ENCODE results near the gene CCDC7.
"Not testable (repeated sequence)": the region's sequence is repeated elsewhere in the genome, so short reads cannot be mapped to it uniquely, and the experiment has no call there.

The CCDC7 gene

DNA sequence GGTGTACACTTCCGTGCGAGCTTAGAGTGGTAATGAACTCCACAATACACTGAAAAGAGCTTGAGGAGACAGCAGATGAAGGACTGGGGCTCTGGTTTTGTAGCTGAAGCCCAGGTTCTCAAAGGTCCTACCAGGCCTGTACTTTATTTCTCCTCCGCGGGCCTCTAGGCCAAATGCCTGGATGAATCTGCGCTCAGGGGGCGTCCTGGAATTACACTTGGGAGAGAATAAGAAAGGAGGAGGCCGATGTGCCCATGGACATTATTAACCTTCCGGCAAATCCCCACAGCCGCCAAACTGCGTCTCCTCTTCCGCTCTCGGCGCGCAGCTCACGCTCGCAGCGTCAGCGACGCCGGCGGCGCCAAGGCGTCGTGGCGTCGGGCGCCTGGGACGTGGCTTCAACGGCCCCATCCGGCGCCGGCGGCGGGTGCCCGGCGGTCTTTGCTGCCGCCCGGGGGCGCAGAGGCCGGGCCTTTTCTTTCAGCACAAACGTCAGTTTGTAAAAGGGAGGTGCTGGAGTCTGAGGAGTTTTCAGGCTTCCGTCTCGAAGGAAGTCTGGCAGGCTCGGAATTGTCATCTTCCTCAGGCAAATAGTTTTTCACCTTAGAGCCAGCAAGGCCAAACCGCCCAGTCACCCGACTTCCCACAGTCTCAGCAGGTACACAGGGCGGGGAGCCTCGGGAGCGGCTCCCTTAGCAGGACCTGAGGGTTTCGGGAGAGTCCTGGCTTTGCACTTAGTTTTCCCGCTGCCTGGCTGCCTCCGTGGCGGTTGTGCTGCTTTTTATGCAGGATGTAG, at the start of gene CCDC7:
TSS of gene CCDC7 (plus strand) at position 401 of the 796 bp plus-strand sequence. CDS start 5,503 bp downstream, outside the sequence.
- DNase-seq = peak; percentile 56

DNA sequence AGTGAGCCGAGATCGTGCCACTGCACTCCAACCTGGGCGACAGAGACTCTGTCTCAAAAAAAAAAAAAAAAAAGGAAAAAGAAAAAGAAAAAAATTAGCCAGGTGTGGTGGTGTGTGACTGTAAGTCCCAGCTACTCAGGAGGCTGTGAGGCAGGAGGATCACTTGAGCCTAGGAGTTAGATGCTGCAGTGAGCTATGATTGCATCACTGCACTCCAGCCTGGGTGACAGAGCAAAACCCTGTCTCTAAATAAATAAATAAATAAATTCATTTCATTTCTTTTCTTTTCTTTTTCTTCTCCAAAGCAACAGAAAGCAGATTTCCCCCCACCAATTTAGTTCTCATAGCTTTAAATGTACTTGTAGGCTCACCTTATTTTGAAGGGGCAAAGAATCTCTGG, 48.8 kb upstream of the CCDC7 start:
- DNase-seq = not testable (repeated sequence)

DNA sequence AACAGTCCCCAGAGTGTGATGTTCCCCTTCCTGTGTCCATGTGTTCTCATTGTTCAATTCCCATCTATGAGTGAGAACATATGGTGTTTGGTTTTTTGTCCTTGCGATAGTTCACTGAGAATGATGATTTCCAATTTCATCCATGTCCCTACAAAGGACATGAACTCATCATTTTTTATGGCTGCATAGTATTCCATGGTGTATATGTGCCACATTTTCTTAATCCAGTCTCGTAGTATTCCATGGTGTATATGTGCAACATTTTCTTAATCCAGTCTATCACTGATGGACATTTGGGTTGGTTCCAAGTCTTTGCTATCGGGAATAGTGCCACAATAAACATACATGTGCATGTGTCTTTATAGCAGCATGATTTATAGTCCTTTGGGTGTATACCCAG, 46.2 kb upstream of the CCDC7 start:
- not testable (repeated sequence) for DNase-seq

DNA sequence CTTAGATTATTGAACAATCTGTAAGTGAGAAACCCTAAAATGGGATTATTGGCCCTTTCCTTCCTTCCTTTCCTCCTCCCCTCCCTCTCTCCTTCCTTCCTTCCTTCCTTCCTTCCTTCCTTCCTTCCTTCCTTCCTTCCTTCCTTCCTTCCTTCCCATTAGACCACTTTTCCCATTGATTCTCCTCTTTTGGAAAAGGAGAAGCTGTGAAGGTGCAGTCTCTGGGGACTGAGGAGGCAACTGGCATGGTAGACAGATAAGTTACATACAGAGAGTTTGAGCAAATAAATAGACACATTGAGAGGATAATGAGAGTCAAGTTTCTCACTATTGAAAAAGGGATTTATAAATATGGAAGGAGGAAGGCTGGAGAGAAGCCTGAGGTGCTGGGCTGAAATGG, 45.0 kb upstream of the CCDC7 start:
- no peak for DNase-seq

DNA sequence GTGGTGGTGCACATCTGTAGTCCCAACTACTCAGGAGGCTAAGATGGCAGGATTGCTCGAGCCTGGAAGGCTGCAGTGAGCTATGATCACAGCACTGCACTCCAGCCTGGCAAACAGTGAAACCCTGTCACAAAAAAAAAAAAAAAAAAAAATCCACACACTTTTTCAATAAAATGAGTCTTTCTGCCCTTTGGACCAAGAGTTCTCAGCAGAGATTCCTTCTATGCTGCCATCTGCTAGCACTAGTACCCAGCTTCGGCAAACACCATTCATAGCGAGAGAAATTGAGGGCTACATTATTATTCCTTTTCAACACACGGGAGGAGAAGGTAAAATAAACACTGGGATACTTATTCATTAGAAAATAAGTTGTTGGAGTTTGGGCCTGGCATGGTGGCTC, 43.4 kb upstream of the CCDC7 start:
- DNase-seq = no peak

DNA sequence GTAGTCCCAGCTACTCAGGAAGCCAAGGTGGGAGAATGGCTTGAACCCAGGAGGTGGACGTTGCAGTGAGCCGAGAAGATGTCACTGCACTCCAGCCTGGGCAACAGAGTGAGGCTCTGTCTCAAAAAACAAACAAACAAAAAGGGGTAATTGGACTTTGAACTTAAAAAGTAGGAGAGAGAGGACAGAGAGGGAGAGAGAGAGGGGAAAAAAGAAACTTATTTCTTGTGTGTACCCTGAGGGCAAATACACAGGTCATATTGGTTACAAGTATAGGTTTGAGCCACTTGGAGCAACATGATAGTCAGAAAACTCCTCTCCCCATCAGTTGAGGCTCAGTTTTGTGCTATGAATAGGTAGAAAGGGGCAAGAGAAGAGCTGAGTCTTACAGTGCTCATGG, 42.8 kb upstream of the CCDC7 start:
- no peak for DNase-seq

DNA sequence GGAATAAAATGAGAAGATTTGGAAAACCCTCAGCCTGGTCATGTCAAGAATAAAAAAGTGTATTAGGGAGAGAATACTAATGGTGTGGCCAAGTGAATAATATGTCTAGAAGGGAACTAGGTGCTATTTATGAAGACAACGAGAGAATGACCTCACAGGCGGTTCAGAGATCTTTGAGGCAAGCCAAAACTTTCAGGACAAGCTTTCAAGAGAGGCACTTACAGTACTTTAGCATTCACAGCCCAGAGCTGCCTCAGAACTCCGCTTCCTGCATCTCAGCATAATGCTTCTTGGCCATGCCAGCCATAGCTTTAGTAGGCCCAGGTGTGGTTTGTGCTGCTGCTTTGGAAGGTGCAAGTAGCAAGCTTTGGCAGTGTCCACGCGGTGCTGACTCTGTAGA, 37.2 kb upstream of the CCDC7 start:
- DNase-seq = no peak

DNA sequence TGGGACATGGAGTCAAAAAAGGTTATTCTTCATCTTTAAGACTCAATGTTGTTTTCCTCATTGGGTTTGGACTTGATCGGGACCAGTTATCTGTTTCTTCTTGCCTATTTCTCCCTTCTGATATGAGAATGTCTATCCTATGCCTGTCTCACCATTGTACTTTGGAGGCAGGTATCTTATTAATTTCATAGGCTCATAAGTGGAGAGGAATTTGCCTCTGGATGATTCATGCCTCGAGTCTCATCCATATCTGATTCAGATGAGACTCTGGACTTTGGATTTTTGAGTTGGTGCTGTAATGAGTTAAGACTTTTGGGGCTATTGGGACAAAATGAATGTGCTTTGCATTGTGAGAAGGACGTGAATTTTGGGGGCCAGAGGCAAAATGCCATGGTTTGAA, 36.2 kb upstream of the CCDC7 start:
- DNase-seq = no peak

DNA sequence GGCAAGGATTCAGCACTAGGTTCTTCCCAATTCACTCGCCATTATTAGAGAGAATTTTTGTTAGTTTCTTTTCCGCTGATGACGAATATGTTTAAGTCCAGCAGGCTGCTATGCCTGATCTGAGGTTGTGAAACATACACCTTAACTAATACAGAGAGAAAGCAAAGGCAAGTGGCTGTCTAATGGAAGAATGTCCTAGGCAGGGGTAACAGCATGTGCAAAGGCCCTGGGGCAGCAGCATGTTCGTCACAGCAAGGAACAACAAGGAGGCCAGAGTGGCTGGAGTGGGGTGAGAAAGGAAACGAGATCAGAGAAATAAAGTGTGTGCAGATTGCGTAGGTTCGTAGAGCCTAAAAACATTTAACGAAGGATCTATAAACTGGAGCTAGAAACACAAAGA, 35.4 kb upstream of the CCDC7 start:
- DNase-seq = no peak

DNA sequence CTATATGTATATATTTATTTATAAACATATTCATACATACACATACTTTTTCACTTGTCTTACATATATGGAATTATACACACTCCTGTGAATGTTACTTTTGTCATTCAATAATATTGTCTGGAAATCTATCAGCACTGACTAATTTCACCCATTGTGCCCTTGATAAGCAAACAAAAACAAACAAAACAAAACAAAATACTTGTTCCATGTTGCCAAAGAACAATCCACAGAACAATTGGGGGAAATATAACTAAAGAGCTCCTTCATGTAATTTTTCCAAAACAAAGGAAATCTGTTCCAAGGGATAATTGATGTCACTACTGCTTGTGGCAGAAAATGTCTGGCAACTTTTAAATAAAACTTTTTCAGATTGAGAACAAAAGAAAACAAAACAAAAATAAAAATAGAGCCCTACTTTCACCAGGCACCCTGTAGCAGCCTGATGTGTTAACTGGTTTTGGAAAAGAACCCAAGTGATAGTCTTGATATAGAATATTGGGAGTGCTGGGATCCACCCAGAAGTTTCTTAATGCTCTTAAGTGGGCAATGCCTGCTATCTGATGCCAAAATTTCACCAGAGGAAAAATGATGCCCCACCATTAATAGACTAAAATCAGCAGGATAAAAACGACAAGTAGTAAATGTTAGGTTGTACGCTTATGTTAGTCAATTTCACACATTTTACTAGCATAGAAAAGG, 34.0 kb upstream of the CCDC7 start:
- no peak for DNase-seq

DNA sequence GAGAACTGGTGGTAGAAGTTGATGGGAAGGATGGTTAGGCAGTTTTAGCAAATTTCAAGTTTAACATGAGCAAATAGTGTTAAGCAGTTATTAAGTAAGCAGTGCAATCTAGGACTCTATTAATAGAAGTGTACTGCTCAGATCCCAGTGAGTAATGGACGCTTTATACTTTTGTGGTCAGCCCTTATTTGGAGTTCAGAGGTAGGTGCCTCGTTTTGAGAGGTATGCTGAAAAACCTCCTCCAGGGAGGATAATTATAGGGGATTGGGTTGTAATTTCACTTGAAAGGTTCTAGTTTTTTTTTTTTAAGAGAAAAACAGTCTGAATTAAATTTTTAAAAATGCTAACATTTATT, 33.5 kb upstream of the CCDC7 start:
- DNase-seq = no peak

DNA sequence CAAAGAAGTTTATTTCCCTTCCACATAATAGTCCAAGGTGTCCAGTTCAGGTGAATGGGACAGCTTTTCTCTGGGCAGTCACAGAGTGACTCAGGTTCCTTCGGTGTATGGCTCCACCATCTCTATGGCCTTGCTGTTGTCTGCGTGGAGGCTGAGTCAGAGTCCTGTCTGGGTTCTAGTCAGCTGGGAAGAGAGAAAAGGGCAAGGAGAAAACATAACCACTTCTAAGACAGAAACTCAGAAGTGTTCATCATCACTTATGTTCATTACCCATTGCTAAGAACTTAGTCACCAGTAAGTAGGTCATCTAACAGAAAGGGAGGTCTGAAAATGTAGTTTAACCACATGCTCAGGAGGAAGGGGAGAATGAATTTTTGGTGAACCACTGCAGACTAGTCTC, 32.4 kb upstream of the CCDC7 start:
- no peak for DNase-seq

DNA sequence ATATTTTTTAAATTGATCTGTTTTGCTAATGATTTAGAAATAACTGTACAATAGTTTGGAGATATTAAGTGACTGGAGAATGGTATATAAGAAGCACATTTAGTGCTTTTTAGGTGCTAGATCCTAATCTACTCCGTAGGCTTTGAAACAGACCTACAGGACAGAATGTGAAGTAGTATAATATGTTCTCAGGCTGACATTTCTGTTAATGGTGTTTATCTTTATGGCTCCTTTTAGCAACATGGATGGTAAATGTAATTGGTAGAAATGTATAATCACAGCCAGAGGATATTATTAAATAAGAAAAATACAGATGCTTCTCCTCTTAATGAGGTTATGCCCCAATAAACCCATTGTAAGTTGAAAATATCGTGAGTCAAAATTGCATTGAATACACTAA, 30.6 kb upstream of the CCDC7 start:
- no peak for DNase-seq

DNA sequence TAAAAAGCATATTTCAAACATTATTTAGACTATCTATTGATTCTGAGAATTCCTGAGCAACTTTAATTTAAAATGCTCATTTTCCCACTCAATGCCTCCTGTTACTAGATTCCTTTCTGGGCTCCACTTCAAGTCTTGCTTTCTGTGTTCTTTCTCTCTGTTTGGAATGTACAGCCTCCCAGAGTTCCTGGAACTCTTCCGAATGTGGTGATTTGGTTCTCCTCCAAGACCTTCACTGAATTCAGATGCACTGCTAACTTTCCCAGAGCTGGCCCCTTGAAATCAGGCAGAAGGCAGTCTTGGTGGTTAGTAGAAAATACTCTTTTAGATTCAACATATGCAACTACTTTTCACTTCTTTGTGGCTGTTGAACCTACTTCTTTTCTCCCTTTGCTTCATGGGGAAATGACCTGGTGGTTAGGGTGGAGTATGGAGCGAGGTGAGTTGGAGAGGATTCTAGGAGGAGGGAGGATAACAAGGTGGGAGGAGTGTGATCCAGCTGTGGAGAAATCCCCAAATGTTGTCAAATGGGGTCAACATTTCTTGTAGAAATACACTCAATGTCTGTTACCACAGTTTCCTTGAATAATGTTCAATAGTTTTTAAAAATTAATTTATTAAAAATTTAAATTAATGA, 27.9 kb upstream of the CCDC7 start:
- no peak for DNase-seq

DNA sequence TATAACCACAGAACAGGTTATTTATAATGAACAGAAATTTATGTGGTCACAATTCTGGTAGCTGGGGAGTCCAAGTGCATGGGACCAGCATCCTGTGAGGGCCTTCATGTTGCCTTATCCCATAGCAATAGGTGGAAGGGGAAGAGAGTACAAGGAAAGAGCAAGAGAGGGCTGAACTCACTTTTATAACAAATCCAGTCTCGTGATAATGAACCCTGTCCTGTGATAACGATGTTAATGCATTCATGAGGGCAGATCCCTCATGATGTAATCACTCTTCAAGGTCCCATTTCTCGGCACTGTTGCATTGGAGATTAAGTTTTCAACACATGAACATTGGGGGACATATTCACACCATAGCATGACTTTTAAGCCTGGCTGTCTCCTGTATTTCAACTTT, 27.4 kb upstream of the CCDC7 start:
- DNase-seq = no peak

DNA sequence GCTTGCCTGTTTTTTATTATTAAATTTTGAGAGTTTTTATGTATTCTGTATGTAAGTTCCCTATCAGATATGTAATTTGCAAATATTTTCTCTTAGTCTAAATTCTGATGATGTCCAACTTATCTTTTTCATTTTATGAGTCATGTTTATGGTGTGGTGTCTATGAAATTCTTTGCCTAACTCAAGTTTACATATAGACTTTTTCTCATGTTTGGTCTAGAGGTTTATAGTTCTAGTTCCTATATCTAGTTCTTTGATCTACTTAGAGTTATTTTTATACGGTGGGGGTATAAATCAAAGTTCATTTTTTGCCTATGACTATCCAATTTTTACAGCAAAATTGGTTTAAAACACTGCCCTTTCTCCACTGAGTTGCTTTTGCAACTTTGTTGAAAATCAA, 26.3 kb upstream of the CCDC7 start:
- DNase-seq = no peak

DNA sequence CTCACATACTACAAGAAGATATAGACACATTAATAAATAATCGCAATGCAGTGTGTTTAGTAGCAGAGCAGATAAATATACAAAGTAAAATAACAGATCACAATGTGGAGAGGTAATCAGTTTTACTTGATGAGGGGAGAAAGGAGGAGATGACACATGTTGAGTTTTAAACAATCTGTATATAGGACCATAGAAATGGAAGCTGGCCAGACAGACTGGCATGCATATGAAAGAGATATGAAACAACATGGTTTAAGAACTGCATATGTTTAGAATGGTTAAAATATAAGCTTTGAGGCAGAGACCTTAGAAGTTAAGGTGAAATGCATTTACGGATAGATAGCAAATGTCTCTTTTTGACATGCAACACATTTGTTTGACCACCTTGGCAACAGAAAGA, 19.8 kb upstream of the CCDC7 start:
- DNase-seq = no peak

DNA sequence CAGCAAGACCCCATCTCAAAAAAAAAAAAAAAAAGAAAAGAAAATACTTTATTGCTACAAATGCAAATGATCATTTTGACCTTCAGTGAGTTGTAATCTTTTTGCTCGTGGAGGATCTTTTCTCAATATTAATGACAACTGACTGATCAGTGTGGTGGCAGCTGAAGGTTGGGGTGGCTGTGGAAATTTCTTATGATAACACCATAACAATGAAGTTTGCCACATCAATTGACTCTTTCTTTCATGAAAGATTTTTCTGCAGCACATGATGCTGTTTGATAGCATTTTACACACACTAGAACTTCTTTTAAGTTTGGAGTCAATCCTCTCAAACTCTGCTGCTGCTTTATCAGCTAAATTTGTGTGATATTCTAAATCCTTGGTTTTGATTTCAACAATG, 12.4 kb upstream of the CCDC7 start:
- DNase-seq = no peak

DNA sequence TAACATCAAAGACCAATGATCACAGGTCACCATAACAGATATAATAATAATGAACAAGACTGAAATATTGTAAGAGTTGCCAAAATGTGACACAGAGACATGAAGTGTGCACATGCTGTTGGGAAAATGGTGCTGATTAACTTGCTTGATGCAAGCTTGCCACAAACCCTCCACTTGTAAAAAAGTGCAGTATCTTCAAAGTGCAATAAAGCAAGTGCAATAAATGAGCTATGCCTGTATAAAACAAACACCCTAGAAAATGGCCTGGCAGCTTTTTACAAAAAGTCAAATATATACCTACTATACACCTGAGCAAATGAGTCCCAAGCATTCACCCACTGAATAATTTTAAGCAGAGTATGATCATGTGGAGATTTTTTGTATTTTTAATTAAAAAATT, 9.7 kb upstream of the CCDC7 start:
- no peak for DNase-seq

DNA sequence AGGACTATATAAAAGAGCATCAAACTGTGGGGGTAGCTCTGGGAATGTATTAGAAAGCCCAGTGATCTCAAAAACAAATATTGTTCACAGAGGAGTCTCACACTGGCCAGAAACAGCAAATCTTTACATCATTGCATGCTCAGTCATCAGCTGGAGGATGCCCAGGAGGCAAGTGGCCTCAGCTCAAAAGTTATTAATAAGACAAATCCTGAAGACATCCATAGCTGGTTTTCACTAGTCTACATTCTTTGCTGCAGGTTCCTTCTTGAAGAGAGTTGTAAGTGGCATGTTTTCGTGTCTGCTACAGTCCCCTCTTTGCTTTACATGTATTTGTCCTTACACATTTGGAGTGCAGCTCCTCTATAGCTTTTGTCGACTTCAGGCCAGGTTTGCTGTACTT, 8.6 kb upstream of the CCDC7 start:
- no peak for DNase-seq

DNA sequence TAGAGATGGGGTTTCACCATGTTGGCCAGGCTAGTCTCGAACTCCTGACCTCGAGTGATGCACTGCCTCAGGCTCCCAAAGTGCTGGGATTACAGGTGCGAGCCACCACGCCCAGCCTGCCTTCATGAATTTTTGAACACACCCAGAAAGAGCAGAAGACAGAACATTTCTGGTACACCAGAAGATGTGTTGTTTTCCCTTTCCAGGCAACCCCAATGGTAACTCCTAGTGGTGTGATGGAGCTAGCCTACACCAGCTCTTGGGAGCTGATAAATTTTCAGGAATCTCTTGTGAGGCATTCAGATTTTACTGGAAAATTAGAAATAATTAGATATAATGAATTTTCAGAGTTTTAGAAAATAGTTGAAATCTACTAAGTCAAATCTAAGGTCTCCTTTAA, 904 bp upstream of the CCDC7 start:
- DNase-seq = no peak

DNA sequence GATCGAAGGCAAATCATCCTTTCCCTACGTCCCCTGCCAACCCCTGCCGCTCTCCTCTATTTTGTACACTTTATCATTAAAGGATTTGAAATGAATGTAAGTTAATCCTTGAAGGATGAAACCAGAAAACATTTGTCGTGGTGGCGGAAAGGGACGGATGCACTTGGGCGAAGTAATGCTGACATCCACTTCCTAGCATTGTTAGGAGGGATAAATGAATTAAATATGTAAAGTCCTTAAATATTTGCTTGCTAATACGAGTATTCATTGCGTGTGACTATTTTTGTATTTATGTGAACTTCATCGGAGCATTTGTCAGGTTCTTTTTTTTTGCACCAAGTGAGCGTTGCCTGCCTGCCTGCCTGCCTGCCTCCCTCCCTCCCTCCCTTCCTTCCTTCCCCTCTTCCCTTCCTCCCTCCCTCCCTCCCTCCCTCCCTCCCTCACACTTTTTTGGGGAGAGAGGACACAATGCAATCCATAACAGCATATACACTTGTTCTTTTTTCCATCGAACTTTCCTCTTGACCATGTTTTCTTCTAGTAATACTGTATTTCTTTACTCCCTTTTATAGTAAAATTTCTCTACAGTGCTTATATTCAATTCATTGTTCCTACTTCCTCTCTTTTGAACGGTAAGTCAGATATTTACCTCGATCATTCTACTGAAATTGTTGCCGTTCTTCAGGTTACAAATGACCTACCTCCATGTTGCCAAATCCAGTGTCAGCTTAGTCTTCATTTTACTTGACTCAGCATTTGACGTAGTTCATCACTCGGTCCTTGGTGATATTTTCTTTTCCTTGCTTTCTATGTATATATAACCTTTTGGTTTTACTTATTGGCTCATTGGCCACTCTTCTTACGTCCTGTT, 831 bp downstream of the CCDC7 start:
- DNase-seq = no peak

DNA sequence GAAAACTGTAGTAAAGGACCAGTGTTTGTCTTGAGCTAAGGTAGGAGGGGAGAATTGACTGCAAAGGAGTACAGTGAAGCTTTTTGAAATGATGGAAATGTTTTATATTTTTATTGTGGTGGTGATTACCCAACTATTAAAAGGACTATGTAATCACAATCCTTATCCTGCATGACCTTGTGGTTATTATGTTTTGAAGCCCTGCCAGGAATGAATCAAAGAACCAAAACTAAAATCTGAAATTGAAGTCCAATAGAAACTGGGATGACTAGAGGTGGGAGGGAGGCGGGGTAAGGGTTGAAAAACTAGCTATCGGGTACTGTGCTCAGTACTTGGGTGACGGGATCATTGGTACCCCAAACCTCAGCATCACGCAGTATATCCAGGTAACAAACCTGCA, 8.2 kb downstream of the CCDC7 start:
- no peak for DNase-seq

Measured in NCI-H2171 (cell line).